Nephron (organoid): ENCODE measurements around the gene FLRT2.

Source experiments
- H3K27ac Mint-ChIP-seq, 3 experiments: 2 replicates each; pipeline ENCODE4 v1.8.0; 2020; ENCODE audit warnings: mixed read lengths in 3 of 3, mild to moderate bottlenecking in 2 of 3, moderate library complexity in 1 of 3
- H3K27me3 Mint-ChIP-seq: 2 replicates; pipeline ENCODE4 v1.8.0; 2021; ENCODE audit warnings: low read depth, mild to moderate bottlenecking, moderate library complexity, mixed read lengths
- H3K36me3 Mint-ChIP-seq: 2 replicates; pipeline ENCODE4 v1.8.0; 2020; ENCODE audit warnings: low read depth, mixed read lengths
- H3K4me1 Mint-ChIP-seq: 2 replicates; pipeline ENCODE4 v1.8.0; 2020; ENCODE audit warnings: mixed read lengths
- H3K4me3 Mint-ChIP-seq, 3 experiments: 2 replicates each; pipeline ENCODE4 v1.8.0; 2020; ENCODE audit warnings: mild to moderate bottlenecking in 3 of 3, mixed read lengths in 3 of 3, moderate library complexity in 2 of 3
- H3K9me3 Mint-ChIP-seq: 2 replicates; pipeline ENCODE4 v1.8.0; 2020; ENCODE audit warnings: mixed read lengths
- TF ChIP-seq, protein P1 (sequence below), 3 experiments: fragments of 200-600 bp; sonication (generic); IDR thresholded peaks; one replicate each; pipeline ENCODE4 v1.5.0; 2021; ENCODE audit warnings: antibody characterized with exemption in 3 of 3; ENCODE audit not compliant: unreplicated experiment in 3 of 3

Gene FLRT2

DNA sequence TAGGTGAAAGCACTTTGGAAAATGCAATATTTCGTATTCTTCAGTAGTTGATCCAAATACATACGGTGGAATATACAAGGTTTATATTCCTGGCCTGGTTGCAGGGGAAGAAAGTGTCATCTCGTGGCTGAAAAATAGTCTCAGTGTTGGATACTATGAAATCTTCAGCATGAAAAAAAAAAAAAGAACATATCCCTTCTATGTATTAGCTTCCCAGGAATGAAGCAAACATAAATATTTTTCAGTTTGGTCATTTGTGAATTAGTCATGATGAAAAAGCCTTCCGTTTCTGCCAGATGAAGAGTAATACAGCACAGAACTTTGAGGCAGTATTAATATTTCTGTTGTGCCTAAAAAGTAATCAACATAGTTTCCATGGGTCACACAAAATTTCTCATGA is 36.7 kb downstream of the FLRT2 start:
- TF ChIP-seq, protein P1, sequence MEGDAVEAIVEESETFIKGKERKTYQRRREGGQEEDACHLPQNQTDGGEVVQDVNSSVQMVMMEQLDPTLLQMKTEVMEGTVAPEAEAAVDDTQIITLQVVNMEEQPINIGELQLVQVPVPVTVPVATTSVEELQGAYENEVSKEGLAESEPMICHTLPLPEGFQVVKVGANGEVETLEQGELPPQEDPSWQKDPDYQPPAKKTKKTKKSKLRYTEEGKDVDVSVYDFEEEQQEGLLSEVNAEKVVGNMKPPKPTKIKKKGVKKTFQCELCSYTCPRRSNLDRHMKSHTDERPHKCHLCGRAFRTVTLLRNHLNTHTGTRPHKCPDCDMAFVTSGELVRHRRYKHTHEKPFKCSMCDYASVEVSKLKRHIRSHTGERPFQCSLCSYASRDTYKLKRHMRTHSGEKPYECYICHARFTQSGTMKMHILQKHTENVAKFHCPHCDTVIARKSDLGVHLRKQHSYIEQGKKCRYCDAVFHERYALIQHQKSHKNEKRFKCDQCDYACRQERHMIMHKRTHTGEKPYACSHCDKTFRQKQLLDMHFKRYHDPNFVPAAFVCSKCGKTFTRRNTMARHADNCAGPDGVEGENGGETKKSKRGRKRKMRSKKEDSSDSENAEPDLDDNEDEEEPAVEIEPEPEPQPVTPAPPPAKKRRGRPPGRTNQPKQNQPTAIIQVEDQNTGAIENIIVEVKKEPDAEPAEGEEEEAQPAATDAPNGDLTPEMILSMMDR (IDR thresholded peaks at IDR 0.05; ENCODE audit: unreplicated experiment in 3 of 3), result no peak
- H3K27me3 Mint-ChIP-seq, result no peaks in the 10 kb centered on the region
- H3K27ac Mint-ChIP-seq, result peak overlapping the region; percentile 11 to 52 (median 44)
- H3K36me3 Mint-ChIP-seq, result peaks cover 74% of the 10 kb centered on the region
- no peak overlapping the region for H3K4me3 Mint-ChIP-seq
- peaks cover 69% of the 10 kb centered on the region for H3K4me1 Mint-ChIP-seq
- no peaks in the 10 kb centered on the region for H3K9me3 Mint-ChIP-seq

DNA sequence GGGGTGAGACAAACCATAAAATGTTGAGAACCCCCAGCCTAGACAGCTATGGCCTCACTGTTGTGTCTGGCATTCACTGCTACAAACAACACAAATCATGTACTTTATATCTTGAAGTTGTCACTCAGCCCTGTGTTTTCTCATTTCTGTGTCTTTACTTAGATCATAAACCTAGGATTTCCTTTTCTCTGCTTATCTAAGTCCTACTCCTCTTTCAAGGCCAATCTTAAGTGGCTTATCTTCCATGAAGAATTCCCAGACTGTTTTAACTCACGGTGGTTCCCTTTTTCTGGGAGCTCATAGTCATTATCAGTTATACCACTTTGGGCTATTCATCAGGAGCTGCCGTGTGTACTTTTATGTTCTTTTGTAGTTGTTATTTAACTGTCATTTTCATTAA is 42.1 kb downstream of the FLRT2 start:
- TF ChIP-seq, protein P1 (IDR thresholded peaks at IDR 0.05; ENCODE audit: unreplicated experiment in 3 of 3), result no peak

DNA sequence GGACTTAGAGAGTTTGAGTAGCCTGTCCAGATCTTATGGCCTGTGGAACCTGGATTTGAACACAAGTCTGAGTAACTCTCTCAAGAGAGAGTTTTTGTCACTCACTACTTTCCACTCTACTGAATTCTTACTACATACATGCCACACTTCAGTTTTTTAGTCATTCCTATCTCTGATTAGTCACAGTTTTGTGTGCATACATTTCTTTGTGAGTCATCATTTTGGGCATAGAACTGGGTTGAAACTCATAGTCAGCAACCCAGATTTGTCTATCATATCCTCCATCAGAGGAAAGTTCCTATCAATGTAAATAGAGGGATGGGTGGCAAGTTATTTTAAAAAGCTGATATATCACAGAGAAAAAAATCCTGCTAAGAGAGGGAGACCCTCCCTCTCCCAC is 42.9 kb downstream of the FLRT2 start:
- Mint-ChIP-seq H3K27me3 (no peaks in the 10 kb centered on the region), H3K4me3 (no peak overlapping the region), H3K27ac (peak overlapping the region; percentile 28 to 72 (median 60)), H3K36me3 (peaks cover 47% of the 10 kb centered on the region), H3K4me1 (peaks cover 85% of the 10 kb centered on the region), H3K9me3 (no peaks in the 10 kb centered on the region)
- TF ChIP-seq, protein P1 (IDR thresholded peaks at IDR 0.05; ENCODE audit: unreplicated experiment in 3 of 3), result no peak

More for the DNA sequence above, 42.1 kb downstream of the FLRT2 start:
- no peaks in the 10 kb centered on the region for H3K9me3 Mint-ChIP-seq
- no peaks in the 10 kb centered on the region for H3K27me3 Mint-ChIP-seq
- peaks cover 43% of the 10 kb centered on the region for H3K36me3 Mint-ChIP-seq
- peaks cover 79% of the 10 kb centered on the region for H3K4me1 Mint-ChIP-seq
- H3K27ac Mint-ChIP-seq, result peak overlapping the region; percentile 28 to 68 (median 37)
- no peak overlapping the region for H3K4me3 Mint-ChIP-seq

DNA sequence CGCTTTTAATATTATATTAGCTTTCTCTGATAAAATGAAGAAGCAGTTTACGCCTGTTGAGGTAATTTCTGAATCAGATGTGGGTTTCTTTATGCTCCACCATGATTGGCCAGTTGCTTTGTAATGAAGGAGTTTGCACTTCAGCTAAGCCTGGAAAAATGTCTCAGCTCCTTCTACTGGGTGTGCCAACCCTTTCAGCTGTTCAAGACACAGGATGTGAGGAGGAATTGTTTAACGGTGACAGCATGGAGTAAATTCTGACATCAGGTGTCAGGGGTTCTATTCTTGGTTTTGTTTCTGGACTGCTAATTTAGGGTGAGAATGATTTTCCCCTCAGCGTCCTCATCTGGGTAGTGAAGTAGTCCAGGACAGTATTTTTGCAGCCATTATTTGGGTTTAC is 43.5 kb downstream of the FLRT2 start:
- TF ChIP-seq, protein P1 (IDR thresholded peaks at IDR 0.05; ENCODE audit: unreplicated experiment in 3 of 3), result no peak
- peaks cover 83% of the 10 kb centered on the region for H3K4me1 Mint-ChIP-seq
- no peaks in the 10 kb centered on the region for H3K27me3 Mint-ChIP-seq

DNA sequence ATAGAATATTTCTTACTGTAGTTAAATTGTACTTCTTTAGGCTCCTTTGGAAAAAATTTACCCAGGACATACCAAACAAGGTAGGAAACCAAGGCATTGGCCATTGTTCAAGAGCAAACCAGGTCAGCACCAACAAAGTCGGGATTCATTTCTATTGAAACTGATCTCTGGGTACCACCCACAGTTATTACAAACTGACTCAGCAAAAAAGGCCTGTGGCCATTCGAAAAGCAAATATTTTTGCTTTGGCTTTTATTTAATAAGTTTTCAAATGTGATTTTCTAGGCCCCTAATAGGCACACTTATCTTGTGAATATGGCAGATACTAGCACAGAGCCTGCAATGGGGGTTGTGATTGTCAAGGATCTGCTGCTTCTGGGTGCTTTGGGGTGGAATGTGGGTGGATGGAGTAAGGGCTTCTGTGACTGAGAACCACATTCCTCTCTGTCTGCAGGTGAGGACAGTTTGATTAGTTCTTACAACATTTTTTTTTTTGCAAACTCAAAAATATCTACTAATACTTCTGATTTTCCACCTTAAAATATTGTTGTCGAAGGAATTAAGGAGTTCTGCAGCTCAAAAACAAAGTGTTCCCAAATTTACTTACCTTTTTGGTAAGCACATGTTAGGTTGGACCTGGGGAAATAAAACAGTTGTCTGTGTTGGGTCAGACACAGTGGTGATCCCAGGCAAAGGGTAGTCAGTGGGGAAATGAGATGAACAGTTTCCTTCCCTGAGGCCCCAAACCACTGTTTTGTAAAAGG is 45.1 kb downstream of the FLRT2 start:
- H3K4me3 Mint-ChIP-seq, result no peak overlapping the region
- TF ChIP-seq, protein P1 (IDR thresholded peaks at IDR 0.05; ENCODE audit: unreplicated experiment in 3 of 3), result no peak
- H3K36me3 Mint-ChIP-seq, result peaks cover 39% of the 10 kb centered on the region
- H3K4me1 Mint-ChIP-seq, result peaks cover 90% of the 10 kb centered on the region
- no peaks in the 10 kb centered on the region for H3K9me3 Mint-ChIP-seq
- H3K27ac Mint-ChIP-seq, result peak overlapping the region; percentile 42 to 79 (median 60)
- no peaks in the 10 kb centered on the region for H3K27me3 Mint-ChIP-seq

More for the DNA sequence above, 43.5 kb downstream of the FLRT2 start:
- H3K36me3 Mint-ChIP-seq, result peaks cover 44% of the 10 kb centered on the region
- no peaks in the 10 kb centered on the region for H3K9me3 Mint-ChIP-seq
- peak overlapping the region in 1 of 3 experiments; percentile 0 for H3K4me3 Mint-ChIP-seq
- H3K27ac Mint-ChIP-seq, result peak overlapping the region; percentile 28 to 72 (median 60)

DNA sequence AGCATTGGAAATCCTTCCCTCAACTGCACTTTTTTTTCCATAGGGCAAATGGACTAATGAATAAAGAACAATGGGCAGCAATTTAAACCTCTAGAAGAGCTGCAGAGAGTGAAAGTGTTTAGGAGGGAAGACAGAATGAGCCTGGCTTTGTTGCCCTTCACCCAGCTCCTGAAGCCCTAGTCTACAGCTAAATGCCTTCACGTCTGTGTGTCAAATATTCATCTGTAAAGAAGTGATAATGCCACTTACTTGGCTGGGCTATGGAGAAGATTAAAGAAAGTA is 45.6 kb downstream of the FLRT2 start:
- Mint-ChIP-seq H3K27me3 (no peaks in the 10 kb centered on the region), H3K4me3 (no peak overlapping the region), H3K36me3 (peaks cover 41% of the 10 kb centered on the region), H3K9me3 (no peaks in the 10 kb centered on the region), H3K27ac (peak overlapping the region; percentile 42 to 79 (median 60)), H3K4me1 (peaks cover 94% of the 10 kb centered on the region)
- TF ChIP-seq, protein P1 (IDR thresholded peaks at IDR 0.05; ENCODE audit: unreplicated experiment in 3 of 3), result no peak
